Fibroblast of the aortic adventitia (primary cell): ENCODE measurements around the gene ARMC7. TPM values are rescaled to one million over a fixed set of nuclear protein-coding genes. Genes with fewer than 3 reads are reported as not detected.

ENCODE experiments used
- DNase-seq: peaks from one replicate; pipeline ENCODE4 v3.0.0-alpha.2; 2010; ENCODE audit warnings: low read depth
- H3K4me3 ChIP-seq: 2 replicates; pipeline ENCODE4 v1.5.1; 2011; ENCODE audit warnings: low read depth, mild to moderate bottlenecking, control low read depth, low read length, moderate library complexity
- total RNA-seq: library from RNA; depleted of rRNA; stranded (reverse); fragments of >200 nt; gene quantifications from 2 replicates; pipeline ENCODE4 v1.2.3, GENCODE V29; 2012; ENCODE audit warnings: low replicate concordance
- TF ChIP-seq, protein P1 (sequence below): IDR thresholded peaks from 2 replicates; pipeline ENCODE4 v1.5.1; 2011; ENCODE audit warnings: mild to moderate bottlenecking, low read length, control low read depth, inconsistent platforms; ENCODE audit not compliant: insufficient read depth

Gene ARMC7
- total RNA-seq, 1 donor: 3.4 TPM

DNA sequence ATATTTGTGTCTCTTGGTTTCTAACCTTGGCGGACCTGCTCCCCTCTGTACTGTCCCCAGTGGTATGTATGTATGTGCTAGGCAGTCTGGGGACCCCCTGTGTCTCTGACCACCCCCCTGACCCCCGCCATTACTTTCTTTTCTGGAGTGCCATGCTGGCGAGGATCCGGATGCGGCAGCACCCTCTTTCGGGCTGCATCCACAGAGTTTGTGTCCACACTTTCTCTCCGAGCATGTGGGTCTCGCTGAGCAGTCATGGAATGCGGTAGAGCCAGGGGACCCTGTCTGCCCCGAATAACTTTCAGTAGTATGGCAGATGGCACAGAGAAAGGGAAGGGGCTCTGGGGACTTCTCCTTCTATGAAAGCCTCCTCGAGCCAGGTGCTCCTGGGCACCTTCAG, 45.7 kb upstream of the ARMC7 start:
- no peak overlapping the region for H3K4me3 ChIP-seq
- DNase-seq: no peak
- TF ChIP-seq, protein P1, sequence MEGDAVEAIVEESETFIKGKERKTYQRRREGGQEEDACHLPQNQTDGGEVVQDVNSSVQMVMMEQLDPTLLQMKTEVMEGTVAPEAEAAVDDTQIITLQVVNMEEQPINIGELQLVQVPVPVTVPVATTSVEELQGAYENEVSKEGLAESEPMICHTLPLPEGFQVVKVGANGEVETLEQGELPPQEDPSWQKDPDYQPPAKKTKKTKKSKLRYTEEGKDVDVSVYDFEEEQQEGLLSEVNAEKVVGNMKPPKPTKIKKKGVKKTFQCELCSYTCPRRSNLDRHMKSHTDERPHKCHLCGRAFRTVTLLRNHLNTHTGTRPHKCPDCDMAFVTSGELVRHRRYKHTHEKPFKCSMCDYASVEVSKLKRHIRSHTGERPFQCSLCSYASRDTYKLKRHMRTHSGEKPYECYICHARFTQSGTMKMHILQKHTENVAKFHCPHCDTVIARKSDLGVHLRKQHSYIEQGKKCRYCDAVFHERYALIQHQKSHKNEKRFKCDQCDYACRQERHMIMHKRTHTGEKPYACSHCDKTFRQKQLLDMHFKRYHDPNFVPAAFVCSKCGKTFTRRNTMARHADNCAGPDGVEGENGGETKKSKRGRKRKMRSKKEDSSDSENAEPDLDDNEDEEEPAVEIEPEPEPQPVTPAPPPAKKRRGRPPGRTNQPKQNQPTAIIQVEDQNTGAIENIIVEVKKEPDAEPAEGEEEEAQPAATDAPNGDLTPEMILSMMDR: no peak

DNA sequence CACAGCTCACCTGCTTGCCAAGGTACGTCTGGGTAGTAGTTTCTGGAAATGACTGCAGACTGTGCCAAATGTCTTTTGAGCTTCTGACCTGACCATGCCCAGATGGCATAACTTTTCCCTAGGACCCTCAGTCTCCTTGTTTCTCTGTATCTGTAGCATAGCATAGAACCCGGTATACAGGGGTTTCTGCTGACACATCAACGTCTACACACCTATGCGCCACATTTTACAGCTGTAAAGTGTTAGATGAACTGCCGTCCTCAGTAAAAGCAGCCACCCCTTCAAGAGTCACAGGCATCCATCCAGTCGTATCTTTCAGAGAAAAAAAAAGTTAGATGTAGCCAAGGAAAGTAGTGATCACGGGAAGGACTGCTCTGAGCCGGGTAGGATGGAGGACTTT, 45.3 kb upstream of the ARMC7 start:
- DNase-seq: no peak
- TF ChIP-seq, protein P1: no peak

DNA sequence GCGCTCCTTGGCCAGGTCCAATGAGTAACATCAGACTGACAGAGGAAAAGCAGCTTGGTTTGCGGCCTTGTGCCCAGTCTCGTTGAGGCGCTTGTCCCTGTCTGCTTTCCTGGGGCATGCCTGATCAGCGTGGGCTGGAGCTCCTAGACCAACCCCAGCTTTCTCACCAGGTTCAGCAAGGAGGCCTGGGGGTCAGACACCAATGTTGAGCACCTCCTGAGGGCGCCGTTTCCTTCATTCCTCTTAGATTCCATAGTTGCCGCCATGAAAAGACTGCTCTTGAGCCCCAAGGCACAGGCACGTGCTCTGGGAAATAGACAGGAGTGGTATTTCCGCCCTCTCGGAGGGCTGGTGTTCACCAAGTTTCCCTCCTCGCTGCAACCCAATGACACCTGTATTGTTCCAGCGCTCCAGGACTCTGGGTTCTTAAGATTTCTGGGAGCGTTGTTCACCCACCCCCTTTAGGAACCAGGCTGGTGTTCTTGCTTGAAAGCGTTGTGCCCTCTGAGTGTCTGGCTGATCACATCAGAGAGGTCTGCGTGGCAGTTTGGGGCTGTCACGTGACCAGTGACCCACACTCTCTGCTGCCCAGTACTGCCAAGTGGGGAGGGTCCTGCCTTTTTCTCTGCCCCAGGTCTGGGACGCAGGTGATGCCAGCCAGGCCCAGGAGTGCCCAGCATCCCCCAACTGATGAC, 44.8 kb upstream of the ARMC7 start:
- TF ChIP-seq, protein P1: no peak
- H3K4me3 ChIP-seq: no peak overlapping the region
- no peak for DNase-seq

More for the DNA sequence above, 45.3 kb upstream of the ARMC7 start:
- no peak overlapping the region for H3K4me3 ChIP-seq

DNA sequence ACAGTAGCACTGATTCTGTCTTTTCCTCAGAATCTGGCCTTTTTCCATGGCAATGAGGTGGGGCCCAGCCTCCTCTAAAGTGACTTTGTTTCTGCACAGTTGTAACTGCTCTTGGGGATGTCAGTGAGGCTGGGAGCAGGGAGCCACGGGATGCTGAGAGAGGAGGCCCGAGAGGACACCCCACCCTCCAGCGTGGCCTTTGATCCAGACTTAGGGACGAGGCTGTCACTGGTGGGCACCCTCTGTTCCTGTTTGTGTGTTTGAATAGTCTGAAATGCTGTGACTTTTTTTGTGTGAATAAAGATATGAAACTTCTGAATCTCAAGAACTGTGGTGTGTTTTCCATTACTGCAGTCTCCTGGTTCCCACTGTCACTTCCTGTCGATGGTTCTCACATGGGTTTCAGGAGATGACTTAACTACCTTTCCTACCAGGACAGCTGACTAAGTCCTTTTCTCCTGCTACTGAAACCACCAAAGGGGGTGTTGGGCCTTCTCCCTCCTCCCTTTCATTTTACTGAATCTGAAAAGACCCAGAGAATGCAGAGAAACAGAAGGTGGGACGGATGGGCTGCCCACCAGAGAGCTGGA, 44.1 kb upstream of the ARMC7 start:
- H3K4me3 ChIP-seq: no peak overlapping the region
- TF ChIP-seq, protein P1: no peak
- DNase-seq: no peak

DNA sequence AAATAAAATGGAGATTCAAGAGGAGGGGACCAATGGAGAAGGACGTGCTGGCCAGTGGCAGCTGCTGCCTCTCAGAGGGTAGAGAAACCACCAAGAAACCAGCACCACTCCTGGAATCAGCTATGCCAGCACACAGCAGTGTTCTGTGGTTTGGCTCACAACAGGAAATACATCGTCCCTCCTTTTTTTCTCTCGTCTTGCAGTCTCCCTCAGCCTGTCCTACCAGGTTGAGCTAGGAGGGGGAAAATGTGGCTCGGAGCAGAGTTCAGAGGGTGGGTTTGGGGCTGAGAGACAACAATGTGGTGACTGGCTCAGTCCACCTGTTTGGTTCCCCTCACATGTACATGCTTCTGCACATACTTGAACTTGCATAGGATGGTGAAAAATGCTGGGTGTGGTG, 41.9 kb upstream of the ARMC7 start:
- no peak for DNase-seq
- H3K4me3 ChIP-seq: no peak overlapping the region
- TF ChIP-seq, protein P1: no peak

DNA sequence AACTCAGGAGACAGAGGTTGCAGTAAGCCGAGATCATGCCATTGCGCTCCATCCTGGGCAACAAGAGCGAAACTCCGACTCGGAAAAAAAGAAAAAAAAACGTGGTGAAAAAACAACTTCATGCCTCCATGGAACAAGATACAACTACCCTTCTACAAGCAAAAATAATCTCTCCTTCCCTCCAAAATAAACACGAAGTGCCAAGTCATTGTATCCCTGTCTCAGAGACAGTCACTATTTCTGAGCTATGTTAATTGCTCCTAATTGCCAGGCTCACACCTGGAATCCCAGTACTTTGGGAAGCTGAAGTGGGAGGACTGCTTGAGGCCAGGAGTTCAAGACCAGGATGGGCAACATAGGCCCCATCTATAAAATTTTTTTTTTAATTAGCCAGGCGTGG, 41.0 kb upstream of the ARMC7 start:
- DNase-seq: no peak

More for the DNA sequence above, 41.0 kb upstream of the ARMC7 start:
- TF ChIP-seq, protein P1: no peak
- no peak overlapping the region for H3K4me3 ChIP-seq
